Dermis lymphatic vessel endothelial cell (primary cell): ENCODE data around the gene GPR12. TPM values are rescaled to one million over a fixed set of nuclear protein-coding genes. Genes with fewer than 3 reads are reported as not detected.

ENCODE experiments used
- total RNA-seq: library from RNA; depleted of rRNA; stranded (reverse); fragments of >200 nt; gene quantifications from 2 replicates; pipeline ENCODE4 v1.2.1, GENCODE V29; 2014

Gene GPR12
- total RNA-seq = not detected in 2 replicates

GRCh38 chr13:26759907-26760831 is at the start of gene GPR12:
GPR12 (minus strand) TSS chr13:26760786; CDS start chr13:26759827, 959 bp downstream.

Other genes starting within 250 kb of the GPR12 start
- gene WASF3, start 203.1 kb downstream of the GPR12 start, total RNA-seq = 27.0 and 32.4 TPM in 2 replicates